Transverse colon (tissue), 4 donors: ENCODE measurements around the gene CD53. TPM values are rescaled to one million over a fixed set of nuclear protein-coding genes. Genes with fewer than 3 reads are reported as not detected.

Experiments used
- DNase-seq: peaks from one replicate; pipeline ENCODE4 v3.0.0-alpha.2; 2019
- H3K27ac ChIP-seq, 4 donors: fragments of 200-600 bp; sonication (generic); 2 replicates each; pipeline ENCODE4 v1.5.1; 2016 to 2018; ENCODE audit warnings: inconsistent platforms in 4 of 4
- H3K27me3 ChIP-seq: fragments of 200-600 bp; sonication (generic); 2 replicates; pipeline ENCODE4 v1.5.1; 2017; ENCODE audit warnings: inconsistent platforms
- H3K36me3 ChIP-seq, 4 donors: fragments of 200-600 bp; sonication (generic); 2 replicates each; pipeline ENCODE4 v1.5.1; 2017 to 2019; ENCODE audit warnings: inconsistent platforms in 4 of 4
- H3K4me1 ChIP-seq, 4 donors: fragments of 200-600 bp; sonication (generic); 2 replicates each; pipeline ENCODE4 v1.5.1; 2017 to 2020; ENCODE audit warnings: inconsistent platforms in 4 of 4
- H3K4me3 ChIP-seq, 4 donors: fragments of 200-600 bp; sonication (generic); 1 replicate in 1 of 4; 2 replicates in 3 of 4; pipeline versions ENCODE4 v1.5.1 to v1.6.1; 2017 to 2019; ENCODE audit warnings: inconsistent platforms in 4 of 4
- H3K9me3 ChIP-seq, 2 donors: fragments of 200-600 bp; sonication (generic); 2 replicates each; pipeline ENCODE4 v1.5.1; 2017 to 2019; ENCODE audit warnings: inconsistent platforms in 2 of 2
- EP300 ChIP-seq: sonication (generic); formaldehyde crosslinking; IDR thresholded peaks from one replicate; pipeline ENCODE4 v1.6.1; 2017; ENCODE audit warnings: antibody characterized with exemption, low read depth
- POLR2A ChIP-seq: fragments of 450-650 bp; IDR thresholded peaks from one replicate; pipeline ENCODE4 v1.6.1; 2016; ENCODE audit warnings: antibody characterized with exemption, mild to moderate bottlenecking, moderate library complexity
- POLR2AphosphoS5 ChIP-seq, 3 donors: sonication (generic); formaldehyde crosslinking; IDR thresholded peaks; one replicate each; pipeline ENCODE4 v1.6.1; 2016; ENCODE audit warnings: antibody characterized with exemption in 3 of 3
- WGBS, 2 donors: methylation state at CpG; one replicate each; pipeline ENCODE4 v1.1.5; 2018; ENCODE audit warnings: low coverage in 1 of 2; 5-methylcytosine and 5-hydroxymethylcytosine counted together
- in situ Hi-C, 4 donors: fragments of 200-750 bp; cut with MboI; loops; one replicate each; pipeline versions ENCODE4 v1.15.0 to v1.15.1; 2017; ENCODE audit warnings: low sequenced_read_pairs in 3 of 4, low pct_ligation_motif_present in 1 of 4, low pct_unique_long_range_greater_than_20kb in 1 of 4
- intact Hi-C: fragments of 100-400 bp; cut with DNase I; formaldehyde crosslinking; loops from one replicate; pipeline ENCODE4 v1.15.1; 2023; ENCODE audit warnings: low total_unique reads
- total RNA-seq, 4 donors: library from RNA; depleted of rRNA; stranded (reverse); fragments of >200 nt; gene quantifications; one replicate each; pipeline ENCODE4 v1.1.0, GENCODE V29; 2016
- TF ChIP-seq, protein P1 (sequence below), 5 experiments: fragments of 200-600 bp in 3 of 5; fragments of 450-650 bp in 2 of 5; sonication (generic) in 3 of 5; IDR thresholded peaks; 1 replicate in 2 of 5; 2 replicates in 3 of 5; pipeline ENCODE4 v1.5.1; 2016 to 2017; ENCODE audit warnings: antibody characterized with exemption in 5 of 5, inconsistent platforms in 3 of 5, mild to moderate bottlenecking in 2 of 5, moderate library complexity in 1 of 5

The CD53 gene
- total RNA-seq, 4 donors from 2014 or later: 18.6 to 71.6 (median 25.4) TPM; not detected in 1

DNA sequence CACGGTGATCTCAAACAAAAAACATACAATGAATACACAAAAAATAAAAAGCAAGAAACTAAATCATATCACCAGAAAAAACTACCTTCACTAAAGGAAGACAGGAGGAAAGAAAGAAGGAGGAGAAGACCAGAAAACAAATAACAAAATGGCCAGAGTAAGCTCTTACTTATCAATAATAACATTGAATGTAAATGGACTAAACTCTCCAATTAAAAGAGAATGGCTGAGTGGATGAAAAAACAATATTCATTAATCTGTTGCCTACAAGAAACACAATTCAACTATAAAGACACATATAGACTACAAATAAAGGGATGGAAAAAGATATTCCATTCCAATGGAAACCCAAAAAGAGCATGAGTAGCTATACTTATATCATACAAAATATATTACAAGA, 63.6 kb downstream of the CD53 start:
- WGBS, 2 donors: 88 to 93% methylated on average over 1 of the region's 1 CpG
- in situ Hi-C loops: no loop called here

GRCh38 chr1:110944806-110945205, 71.9 kb downstream of the CD53 start:
- no peak for TF ChIP-seq POLR2A
- no peak for TF ChIP-seq POLR2AphosphoS5 (IDR thresholded peaks at IDR 0.05)
- TF ChIP-seq, protein P1, sequence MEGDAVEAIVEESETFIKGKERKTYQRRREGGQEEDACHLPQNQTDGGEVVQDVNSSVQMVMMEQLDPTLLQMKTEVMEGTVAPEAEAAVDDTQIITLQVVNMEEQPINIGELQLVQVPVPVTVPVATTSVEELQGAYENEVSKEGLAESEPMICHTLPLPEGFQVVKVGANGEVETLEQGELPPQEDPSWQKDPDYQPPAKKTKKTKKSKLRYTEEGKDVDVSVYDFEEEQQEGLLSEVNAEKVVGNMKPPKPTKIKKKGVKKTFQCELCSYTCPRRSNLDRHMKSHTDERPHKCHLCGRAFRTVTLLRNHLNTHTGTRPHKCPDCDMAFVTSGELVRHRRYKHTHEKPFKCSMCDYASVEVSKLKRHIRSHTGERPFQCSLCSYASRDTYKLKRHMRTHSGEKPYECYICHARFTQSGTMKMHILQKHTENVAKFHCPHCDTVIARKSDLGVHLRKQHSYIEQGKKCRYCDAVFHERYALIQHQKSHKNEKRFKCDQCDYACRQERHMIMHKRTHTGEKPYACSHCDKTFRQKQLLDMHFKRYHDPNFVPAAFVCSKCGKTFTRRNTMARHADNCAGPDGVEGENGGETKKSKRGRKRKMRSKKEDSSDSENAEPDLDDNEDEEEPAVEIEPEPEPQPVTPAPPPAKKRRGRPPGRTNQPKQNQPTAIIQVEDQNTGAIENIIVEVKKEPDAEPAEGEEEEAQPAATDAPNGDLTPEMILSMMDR (IDR thresholded peaks at IDR 0.05): no peak
- no peak for TF ChIP-seq EP300
- Histone ChIP-seq H3K36me3 (peaks cover 0 to 25% (median 11%) of the 10 kb centered on the region in 4 donors), H3K27ac (no peak overlapping the region), H3K4me1 (no peaks in the 10 kb centered on the region), H3K9me3 (peaks cover 0 to 8% of the 10 kb centered on the region in 2 donors), H3K4me3 (no peak overlapping the region), H3K27me3 (no peaks in the 10 kb centered on the region)
- DNase-seq: no peak
- 53 to 57% methylated on average over 2 to 3 of the region's 3 CpGs for WGBS, 2 donors
- in situ Hi-C loops (no loop called here), intact Hi-C loops (no loop called here)

More for the DNA sequence above, 63.6 kb downstream of the CD53 start:
- DNase-seq: no peak
- intact Hi-C loops: no loop called here
- Histone ChIP-seq H3K9me3 (peaks cover 0 to 9% of the 10 kb centered on the region in 2 donors), H3K27me3 (no peaks in the 10 kb centered on the region), H3K36me3 (no peaks in the 10 kb centered on the region), H3K4me1 (no peaks in the 10 kb centered on the region), H3K4me3 (no peak overlapping the region), H3K27ac (no peak overlapping the region)
- TF ChIP-seq POLR2AphosphoS5 (IDR thresholded peaks at IDR 0.05): no peak
- no peak for TF ChIP-seq POLR2A
- no peak for TF ChIP-seq EP300
- TF ChIP-seq, protein P1 (IDR thresholded peaks at IDR 0.05): no peak

GRCh38 chr1:110945626-110946025, 72.7 kb downstream of the CD53 start:
- H3K4me3 ChIP-seq: no peak overlapping the region
- no peaks in the 10 kb centered on the region for H3K27me3 ChIP-seq
- in situ Hi-C loops: no loop called here
- peaks cover 0 to 4% of the 10 kb centered on the region in 2 donors for H3K9me3 ChIP-seq
- H3K27ac ChIP-seq: no peak overlapping the region
- intact Hi-C loops: no loop called here
- DNase-seq: no peak
- peaks cover 0 to 33% (median 13%) of the 10 kb centered on the region in 4 donors for H3K36me3 ChIP-seq
- no peaks in the 10 kb centered on the region for H3K4me1 ChIP-seq
- WGBS, 2 donors: 95% methylated on average over 2 of the region's 2 CpGs; no CpG with 5 or more reads in 1 of the 2 donors
- no peak for TF ChIP-seq EP300
- TF ChIP-seq, protein P1 (IDR thresholded peaks at IDR 0.05): no peak
- TF ChIP-seq POLR2A: no peak
- no peak for TF ChIP-seq POLR2AphosphoS5 (IDR thresholded peaks at IDR 0.05)

GRCh38 chr1:110948038-110948810, 75.3 kb downstream of the CD53 start:
- WGBS, 2 donors: 96% methylated on average over 10 of the region's 10 CpGs
- no peak overlapping the region for H3K27ac ChIP-seq
- H3K36me3 ChIP-seq: peaks cover 0 to 47% (median 23%) of the 10 kb centered on the region in 4 donors
- no peak for TF ChIP-seq EP300
- TF ChIP-seq POLR2A: no peak
- TF ChIP-seq, protein P1 (IDR thresholded peaks at IDR 0.05): no peak
- no peak for TF ChIP-seq POLR2AphosphoS5 (IDR thresholded peaks at IDR 0.05)
- no peak for DNase-seq
- no peak overlapping the region for H3K4me3 ChIP-seq
- intact Hi-C loops: no loop called here
- H3K9me3 ChIP-seq: peaks cover 0 to 4% of the 10 kb centered on the region in 2 donors
- no peaks in the 10 kb centered on the region for H3K27me3 ChIP-seq
- in situ Hi-C loops: no loop called here
- no peaks in the 10 kb centered on the region for H3K4me1 ChIP-seq

Other genes with a start within 250 kb of the CD53 start
- 10 to 100 TPM in 3 of 4 donors, 1 to 10 TPM in 1; 2.9 to 22.4 (median 10.9) TPM for gene KCNA3, start 198.2 kb upstream of the CD53 start, total RNA-seq
- gene LRIF1, start 90.8 kb downstream of the CD53 start, total RNA-seq: 10 to 100 TPM in 1 of 4 donors, 1 to 10 TPM in 2, under 1 TPM in 1; 0.20 to 10.1 (median 7.6) TPM